ENCODE results near the gene SACS. TPM values are rescaled to one million over a fixed set of nuclear protein-coding genes. Genes with fewer than 3 reads are reported as not detected.

Gene SACS, protein sequence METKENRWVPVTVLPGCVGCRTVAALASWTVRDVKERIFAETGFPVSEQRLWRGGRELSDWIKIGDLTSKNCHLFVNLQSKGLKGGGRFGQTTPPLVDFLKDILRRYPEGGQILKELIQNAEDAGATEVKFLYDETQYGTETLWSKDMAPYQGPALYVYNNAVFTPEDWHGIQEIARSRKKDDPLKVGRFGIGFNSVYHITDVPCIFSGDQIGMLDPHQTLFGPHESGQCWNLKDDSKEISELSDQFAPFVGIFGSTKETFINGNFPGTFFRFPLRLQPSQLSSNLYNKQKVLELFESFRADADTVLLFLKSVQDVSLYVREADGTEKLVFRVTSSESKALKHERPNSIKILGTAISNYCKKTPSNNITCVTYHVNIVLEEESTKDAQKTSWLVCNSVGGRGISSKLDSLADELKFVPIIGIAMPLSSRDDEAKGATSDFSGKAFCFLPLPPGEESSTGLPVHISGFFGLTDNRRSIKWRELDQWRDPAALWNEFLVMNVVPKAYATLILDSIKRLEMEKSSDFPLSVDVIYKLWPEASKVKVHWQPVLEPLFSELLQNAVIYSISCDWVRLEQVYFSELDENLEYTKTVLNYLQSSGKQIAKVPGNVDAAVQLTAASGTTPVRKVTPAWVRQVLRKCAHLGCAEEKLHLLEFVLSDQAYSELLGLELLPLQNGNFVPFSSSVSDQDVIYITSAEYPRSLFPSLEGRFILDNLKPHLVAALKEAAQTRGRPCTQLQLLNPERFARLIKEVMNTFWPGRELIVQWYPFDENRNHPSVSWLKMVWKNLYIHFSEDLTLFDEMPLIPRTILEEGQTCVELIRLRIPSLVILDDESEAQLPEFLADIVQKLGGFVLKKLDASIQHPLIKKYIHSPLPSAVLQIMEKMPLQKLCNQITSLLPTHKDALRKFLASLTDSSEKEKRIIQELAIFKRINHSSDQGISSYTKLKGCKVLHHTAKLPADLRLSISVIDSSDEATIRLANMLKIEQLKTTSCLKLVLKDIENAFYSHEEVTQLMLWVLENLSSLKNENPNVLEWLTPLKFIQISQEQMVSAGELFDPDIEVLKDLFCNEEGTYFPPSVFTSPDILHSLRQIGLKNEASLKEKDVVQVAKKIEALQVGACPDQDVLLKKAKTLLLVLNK (N-terminal part only)
- total RNA-seq, result 35.4 TPM

GRCh38 chr13:23433171-23434153 lies at the start of gene SACS:
Gene SACS (minus strand): TSS chr13:23433702. CDS start chr13:23411239, 22,463 bp downstream.

Other genes starting within 250 kb of the SACS start
- gene TNFRSF19, start 136.7 kb upstream of the SACS start, total RNA-seq, result 30.4 TPM